Colonic mucosa (tissue), 4 donors: ENCODE results near the gene NKD2. TPM values are rescaled to one million over a fixed set of nuclear protein-coding genes. Genes with fewer than 3 reads are reported as not detected.

Experiments
- DNase-seq: peaks from one replicate; pipeline ENCODE4 v3.0.0-alpha.2; 2020
- H3K27ac ChIP-seq: fragments of 200-600 bp; one replicate; pipeline ENCODE4 v1.8.0; 2021
- H3K27me3 ChIP-seq: fragments of 200-600 bp; one replicate; pipeline ENCODE4 v1.8.0; 2021
- H3K36me3 ChIP-seq: fragments of 200-600 bp; one replicate; pipeline ENCODE4 v1.8.0; 2021
- H3K4me1 ChIP-seq: fragments of 200-600 bp; one replicate; pipeline ENCODE4 v1.8.0; 2021; ENCODE audit warnings: mild to moderate bottlenecking
- H3K4me3 ChIP-seq: fragments of 200-600 bp; one replicate; pipeline ENCODE4 v1.8.0; 2021
- H3K9ac ChIP-seq, 2 donors: one replicate each; pipeline ENCODE4 v1.7.0; 2013; ENCODE audit warnings: control low read depth in 2 of 2, low read depth in 2 of 2, low read length in 2 of 2
- H3K9me3 ChIP-seq: fragments of 200-600 bp; one replicate; pipeline ENCODE4 v1.8.0; 2021
- CTCF ChIP-seq: fragments of 200-600 bp; IDR thresholded peaks from one replicate; pipeline ENCODE4 v1.8.0; 2022; ENCODE audit warnings: antibody characterized with exemption, mild to moderate bottlenecking
- intact Hi-C: fragments of 100-400 bp; cut with DNase I; formaldehyde crosslinking; loops from one replicate; pipeline ENCODE4 v1.14.1; 2022
- total RNA-seq, 2 donors: library from RNA; stranded (reverse); fragmentation: NEBNext Ultra II Directional in 1 of 2; extraction: Animal tissue kit (Norgen Biotek cat#: 25700) in 1 of 2; gene quantifications; one replicate each; pipeline ENCODE4 v1.2.1, GENCODE V29; 2021
- donor health status: healthy.
- donor health status: DM: no; HTN: no; CAD: no.
- donor health status: DM: no; HTN: no; CAD: no.

NKD2 gene
- total RNA-seq, 2 donors from 2014 or later: 0.94 to 1.9 TPM

- intact Hi-C loops: no loop called here
- Histone ChIP-seq H3K27me3 (no peaks in the 10 kb centered on the region), H3K36me3 (no peaks in the 10 kb centered on the region), H3K9me3 (no peaks in the 10 kb centered on the region), H3K27ac (no peak overlapping the region), H3K4me1 (no peaks in the 10 kb centered on the region), H3K4me3 (no peak overlapping the region), H3K9ac (no peak overlapping the region)
- peak; percentile 17 for DNase-seq
- no peak for TF ChIP-seq CTCF
These were observed 16.9 kb upstream of the NKD2 start for GRCh38 chr5:991472-992267.

GRCh38 chr5:994272-994607 is 14.4 kb upstream of the NKD2 start:
- Histone ChIP-seq H3K27ac (no peak overlapping the region), H3K9me3 (no peaks in the 10 kb centered on the region), H3K27me3 (no peaks in the 10 kb centered on the region), H3K4me3 (no peak overlapping the region), H3K9ac (no peak overlapping the region), H3K4me1 (no peaks in the 10 kb centered on the region), H3K36me3 (no peaks in the 10 kb centered on the region)
- intact Hi-C loops: no loop called here
- DNase-seq: no peak
- TF ChIP-seq CTCF: no peak

GRCh38 chr5:994821-995220 is 13.8 kb upstream of the NKD2 start:
- no peak overlapping the region for H3K4me3 ChIP-seq
- no peak for DNase-seq
- no peak overlapping the region for H3K9ac ChIP-seq
- no peaks in the 10 kb centered on the region for H3K4me1 ChIP-seq
- no peak for TF ChIP-seq CTCF
- no peak overlapping the region for H3K27ac ChIP-seq
- no peaks in the 10 kb centered on the region for H3K9me3 ChIP-seq
- H3K36me3 ChIP-seq: no peaks in the 10 kb centered on the region
- intact Hi-C loops: no loop called here
- H3K27me3 ChIP-seq: no peaks in the 10 kb centered on the region

- Histone ChIP-seq H3K9ac (no peak overlapping the region), H3K27ac (no peak overlapping the region), H3K4me3 (no peak overlapping the region), H3K27me3 (no peaks in the 10 kb centered on the region), H3K4me1 (no peaks in the 10 kb centered on the region), H3K36me3 (no peaks in the 10 kb centered on the region), H3K9me3 (no peaks in the 10 kb centered on the region)
- DNase-seq: no peak
- no peak for TF ChIP-seq CTCF
- intact Hi-C loops: no loop called here
These were observed 13.3 kb upstream of the NKD2 start for GRCh38 chr5:995318-995717.

GRCh38 chr5:997001-997474 is 11.6 kb upstream of the NKD2 start:
- no peak overlapping the region for H3K9ac ChIP-seq
- intact Hi-C loops: no loop called here

More at GRCh38 chr5:997001-997474, 11.6 kb upstream of the NKD2 start:
- H3K4me1 ChIP-seq: no peaks in the 10 kb centered on the region
- no peaks in the 10 kb centered on the region for H3K36me3 ChIP-seq
- no peak overlapping the region for H3K4me3 ChIP-seq
- no peak for TF ChIP-seq CTCF
- no peaks in the 10 kb centered on the region for H3K9me3 ChIP-seq
- no peaks in the 10 kb centered on the region for H3K27me3 ChIP-seq
- H3K27ac ChIP-seq: peak overlapping the region; percentile 7
- DNase-seq: no peak
